ENCODE measurements around the gene CDH13.

Gene CDH13

GRCh38 chr16:82626791-82627261 is at the start of gene CDH13:
CDH13 (plus strand) TSS chr16:82626969.
- DNase-seq, result no peak

- DNase-seq, result no peak
Measured at GRCh38 chr16:82580298-82580890, 46.4 kb upstream of the CDH13 start.

- DNase-seq, result no peak
Measured at GRCh38 chr16:82582975-82583374, 43.8 kb upstream of the CDH13 start.

- DNase-seq, result no peak
Measured at GRCh38 chr16:82583422-82583821, 43.3 kb upstream of the CDH13 start.

GRCh38 chr16:82584553-82585152 is 42.1 kb upstream of the CDH13 start:
- DNase-seq, result no peak

- DNase-seq, result no peak
Measured at GRCh38 chr16:82585675-82586074, 41.1 kb upstream of the CDH13 start.

GRCh38 chr16:82586130-82586529 is 40.6 kb upstream of the CDH13 start:
- DNase-seq, result no peak

- DNase-seq, result no peak
Measured at GRCh38 chr16:82587289-82587688, 39.5 kb upstream of the CDH13 start.

- DNase-seq, result no peak
Measured at GRCh38 chr16:82589407-82589806, 37.4 kb upstream of the CDH13 start.

GRCh38 chr16:82594114-82594513 is 32.7 kb upstream of the CDH13 start:
- DNase-seq, result no peak

- no peak for DNase-seq
Measured at GRCh38 chr16:82598771-82599170, 28.0 kb upstream of the CDH13 start.

GRCh38 chr16:82601989-82602640 is 24.7 kb upstream of the CDH13 start:
- DNase-seq, result no peak

GRCh38 chr16:82603784-82604411 is 22.9 kb upstream of the CDH13 start:
- DNase-seq, result no peak

GRCh38 chr16:82605076-82605475 is 21.7 kb upstream of the CDH13 start:
- no peak for DNase-seq

- no peak for DNase-seq
Measured at GRCh38 chr16:82605863-82606620, 20.7 kb upstream of the CDH13 start.

- DNase-seq, result no peak
Measured at GRCh38 chr16:82609140-82609539, 17.6 kb upstream of the CDH13 start.

- DNase-seq, result no peak
Measured at GRCh38 chr16:82612263-82612662, 14.5 kb upstream of the CDH13 start.

GRCh38 chr16:82616356-82616755 is 10.4 kb upstream of the CDH13 start:
- DNase-seq, result no peak

- no peak for DNase-seq
Measured at GRCh38 chr16:82621781-82622180, 5.0 kb upstream of the CDH13 start.

- DNase-seq, result no peak
Measured at GRCh38 chr16:82623241-82623640, 3.5 kb upstream of the CDH13 start.

GRCh38 chr16:82625066-82625968 is 1.5 kb upstream of the CDH13 start:
- DNase-seq, result no peak

GRCh38 chr16:82628088-82628423 is 1.3 kb downstream of the CDH13 start:
- DNase-seq, result no peak

All from NCI-H510A (cell line).